NCI-H1694 treated with DMSO at 0.1 percent for 48 hours (cell line): ENCODE data around the gene C5orf15.

ENCODE experiments used
- DNase-seq: peaks from one replicate; lab custom pipeline; 2025; lab: John Stamatoyannopoulos, UW

C5orf15 gene

GRCh38 chr5:133921979-133922378 is 46.4 kb downstream of the C5orf15 start:
- DNase-seq: no peak

GRCh38 chr5:133921069-133921468 is 47.4 kb downstream of the C5orf15 start:
- no peak for DNase-seq

- DNase-seq: no peak
These were observed 49.0 kb downstream of the C5orf15 start for GRCh38 chr5:133919148-133920136.

- no peak for DNase-seq
These were observed 49.7 kb downstream of the C5orf15 start for GRCh38 chr5:133918731-133919130.

- no peak for DNase-seq
These were observed 50.1 kb downstream of the C5orf15 start for GRCh38 chr5:133918316-133918715.

GRCh38 chr5:133917785-133918184 is 50.6 kb downstream of the C5orf15 start:
- no peak for DNase-seq

- no peak for DNase-seq
These were observed 51.5 kb downstream of the C5orf15 start for GRCh38 chr5:133916914-133917313.

GRCh38 chr5:133916479-133916878 is 51.9 kb downstream of the C5orf15 start:
- no peak for DNase-seq

GRCh38 chr5:133914434-133914833 is 54.0 kb downstream of the C5orf15 start:
- DNase-seq: no peak

- DNase-seq: no peak
These were observed 54.8 kb downstream of the C5orf15 start for GRCh38 chr5:133913413-133914155.

- no peak for DNase-seq
These were observed 55.5 kb downstream of the C5orf15 start for GRCh38 chr5:133912951-133913350.

- DNase-seq: no peak
These were observed 57.9 kb downstream of the C5orf15 start for GRCh38 chr5:133910571-133910970.

GRCh38 chr5:133909603-133910002 is 58.8 kb downstream of the C5orf15 start:
- no peak for DNase-seq

GRCh38 chr5:133907075-133907474 is 61.4 kb downstream of the C5orf15 start:
- DNase-seq: peak; percentile 83

GRCh38 chr5:133906303-133906702 is 62.1 kb downstream of the C5orf15 start:
- DNase-seq: peak; percentile 62
